ENCODE data around the gene OR4N2.
"Not testable (repeated sequence)": the region's sequence is repeated elsewhere in the genome, so short reads cannot be mapped to it uniquely, and the experiment has no call there.

The OR4N2 gene, protein sequence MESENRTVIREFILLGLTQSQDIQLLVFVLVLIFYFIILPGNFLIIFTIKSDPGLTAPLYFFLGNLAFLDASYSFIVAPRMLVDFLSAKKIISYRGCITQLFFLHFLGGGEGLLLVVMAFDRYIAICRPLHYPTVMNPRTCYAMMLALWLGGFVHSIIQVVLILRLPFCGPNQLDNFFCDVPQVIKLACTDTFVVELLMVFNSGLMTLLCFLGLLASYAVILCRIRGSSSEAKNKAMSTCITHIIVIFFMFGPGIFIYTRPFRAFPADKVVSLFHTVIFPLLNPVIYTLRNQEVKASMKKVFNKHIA

DNA sequence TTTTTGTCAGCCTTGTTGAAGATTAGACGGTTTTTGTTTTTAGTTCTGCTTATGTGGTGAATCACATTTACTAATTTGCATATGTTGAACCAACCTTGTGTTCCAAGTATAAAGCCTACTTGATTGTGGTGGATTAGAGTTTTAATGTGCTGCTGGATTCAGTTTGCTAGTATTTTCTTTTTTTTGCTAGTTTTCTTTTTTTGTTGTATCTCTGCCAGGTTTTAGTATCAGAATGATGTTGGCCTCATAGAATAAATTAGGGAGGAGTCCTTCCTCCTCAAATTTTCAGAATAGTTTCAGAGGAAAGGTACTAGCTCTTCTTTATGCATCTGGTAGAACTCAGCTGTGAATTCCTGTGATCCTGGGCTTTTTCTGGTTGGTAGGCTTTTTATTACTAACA is at the start of gene OR4N2:
Gene OR4N2 (plus strand): TSS at position 301 of the 400 bp plus-strand sequence. CDS start 23,679 bp downstream, outside the sequence.
- DNase-seq = not testable (repeated sequence)

DNA sequence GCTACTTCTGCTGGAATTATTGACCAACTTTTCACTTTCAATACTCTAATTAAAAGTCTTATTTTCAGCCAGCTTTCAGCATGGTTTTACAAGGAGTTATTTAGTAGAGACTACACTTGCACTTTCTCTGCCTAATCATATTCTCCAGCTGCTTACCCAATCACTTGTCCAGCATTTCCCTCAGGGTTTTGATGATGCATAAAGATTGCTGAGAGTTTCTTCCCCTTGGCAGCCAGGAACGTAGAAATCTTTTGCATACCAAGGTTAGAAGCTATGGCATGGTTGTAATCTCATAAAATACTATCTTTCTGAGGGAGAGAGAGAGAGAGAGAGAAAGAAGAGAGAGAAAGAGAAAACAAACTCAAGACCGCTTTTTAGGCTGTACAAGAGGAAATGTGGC is 49.4 kb upstream of the OR4N2 start:
- no peak for DNase-seq

DNA sequence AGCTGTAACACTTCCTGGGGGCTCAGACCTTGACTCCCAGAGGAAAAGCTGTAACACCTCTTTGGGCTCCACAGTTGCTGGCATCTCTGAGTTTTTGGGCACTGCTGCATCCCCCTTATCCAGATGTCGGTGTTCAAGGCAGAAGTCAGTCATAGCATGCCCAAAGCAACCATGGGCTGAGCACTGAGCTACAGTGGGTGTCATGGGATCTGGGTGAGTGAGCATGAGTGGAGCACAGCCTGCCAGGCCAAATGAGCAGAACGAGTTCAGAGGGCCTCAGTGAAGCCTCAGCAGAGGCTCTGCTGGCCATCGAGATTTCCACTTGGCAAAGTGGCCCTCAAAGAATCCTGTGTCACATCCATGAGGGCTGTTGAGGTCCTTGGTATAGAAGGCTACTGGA is 32.1 kb upstream of the OR4N2 start:
- not testable (repeated sequence) for DNase-seq

DNA sequence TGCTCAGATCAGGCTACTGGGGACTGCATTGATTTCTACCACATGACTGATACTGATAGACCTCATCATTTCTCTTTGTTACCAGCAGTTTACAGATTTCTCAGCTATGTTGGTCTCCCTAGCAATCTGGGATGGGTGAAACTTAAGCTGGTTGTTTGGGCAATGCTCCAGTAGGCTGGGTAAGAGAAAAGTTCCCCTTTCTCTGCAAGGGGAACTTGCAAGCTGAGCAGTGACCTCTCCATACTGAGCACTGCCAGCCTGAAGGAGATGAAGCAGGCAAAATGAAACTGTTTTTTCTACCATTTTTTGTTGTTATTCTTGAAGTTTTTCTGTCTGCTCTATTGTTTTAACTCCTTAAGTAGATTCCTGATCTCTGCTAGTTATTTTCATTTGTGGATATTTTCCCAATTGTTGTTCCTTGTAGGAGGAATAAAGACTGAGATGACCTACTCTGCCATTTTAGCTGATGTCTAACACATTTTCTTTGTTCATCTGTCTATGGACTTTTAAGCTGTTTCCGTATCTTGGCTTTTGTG is 31.6 kb upstream of the OR4N2 start:
- DNase-seq = no peak

DNA sequence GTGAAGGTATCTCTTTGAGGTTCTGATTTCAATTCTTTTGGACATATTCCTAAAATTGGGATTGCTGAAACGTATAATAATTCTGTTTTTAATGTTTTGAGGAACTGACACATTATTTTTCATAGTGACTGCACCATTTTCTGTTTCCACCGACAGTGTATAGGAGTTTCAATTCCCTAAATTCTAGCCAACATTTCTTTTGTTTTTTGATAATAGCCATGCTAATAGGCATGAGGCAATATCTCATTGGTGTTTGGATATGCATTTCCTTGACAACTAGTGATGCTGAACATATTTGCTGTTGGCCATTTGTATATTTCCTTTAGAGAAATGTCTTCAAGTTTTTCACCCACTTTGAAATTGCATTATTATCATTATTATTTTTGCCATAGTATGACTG is 31.1 kb upstream of the OR4N2 start:
- not testable (repeated sequence) for DNase-seq

DNA sequence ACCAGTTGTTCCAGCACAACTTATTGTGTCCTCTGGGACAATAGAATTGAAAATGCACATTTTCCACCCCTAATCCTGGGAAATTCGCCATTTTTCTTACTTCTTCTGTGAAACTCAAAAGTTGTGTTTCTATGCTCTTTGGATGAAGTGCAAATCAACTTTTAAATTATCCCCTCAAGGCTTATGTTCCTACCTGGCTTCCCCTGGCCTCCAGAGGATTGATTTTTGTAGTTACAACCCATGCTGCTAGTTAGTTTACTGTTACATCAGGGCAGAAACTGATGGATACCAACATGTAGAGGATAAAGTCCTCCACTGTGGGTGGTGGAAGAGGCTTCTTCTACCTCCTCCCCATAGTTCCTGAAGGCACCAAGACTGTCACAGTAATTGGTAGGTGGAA is 30.4 kb upstream of the OR4N2 start, which contains the start of gene OR4M1:
Gene OR4M1 (plus strand): TSS at position 301 of the 400 bp plus-strand sequence. CDS start 6,819 bp downstream, outside the sequence.
- DNase-seq = not testable (repeated sequence)

DNA sequence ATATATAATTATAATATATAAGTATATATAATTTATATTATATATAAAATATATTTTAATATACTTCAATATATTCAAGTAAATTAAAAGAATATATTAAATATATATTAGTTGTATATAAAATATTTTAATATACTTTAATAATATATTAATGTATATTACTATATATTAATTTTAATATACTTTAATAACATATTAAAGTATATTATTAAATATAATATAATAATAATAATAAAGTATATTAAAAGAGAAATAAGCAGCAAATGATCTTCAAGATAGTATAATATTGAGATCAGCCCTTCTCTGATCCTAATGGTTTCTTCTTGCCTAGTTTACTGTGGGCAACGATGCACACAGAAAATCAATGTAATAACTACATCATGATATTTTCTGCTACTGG is 28.0 kb upstream of the OR4N2 start:
- DNase-seq = no peak

DNA sequence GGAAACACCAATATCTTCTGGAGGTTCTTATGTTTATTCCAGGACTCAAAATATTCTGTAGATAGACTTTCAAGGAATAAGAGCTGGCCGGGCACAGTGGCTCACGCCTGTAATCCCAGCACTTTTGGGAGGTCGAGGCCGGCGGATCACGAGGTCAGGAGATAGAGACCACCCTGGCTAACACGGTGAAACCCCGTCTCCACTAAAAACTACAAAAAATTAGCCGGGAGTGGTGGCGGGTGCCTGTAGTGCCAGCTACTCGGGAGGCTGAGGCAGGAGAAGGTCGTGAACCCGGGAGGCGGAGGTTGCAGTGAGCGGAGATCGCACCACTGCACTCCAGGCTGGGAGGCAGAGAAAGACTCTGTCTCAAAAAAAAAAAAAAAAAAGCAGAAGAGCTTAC is 17.7 kb upstream of the OR4N2 start:
- not testable (repeated sequence) for DNase-seq

DNA sequence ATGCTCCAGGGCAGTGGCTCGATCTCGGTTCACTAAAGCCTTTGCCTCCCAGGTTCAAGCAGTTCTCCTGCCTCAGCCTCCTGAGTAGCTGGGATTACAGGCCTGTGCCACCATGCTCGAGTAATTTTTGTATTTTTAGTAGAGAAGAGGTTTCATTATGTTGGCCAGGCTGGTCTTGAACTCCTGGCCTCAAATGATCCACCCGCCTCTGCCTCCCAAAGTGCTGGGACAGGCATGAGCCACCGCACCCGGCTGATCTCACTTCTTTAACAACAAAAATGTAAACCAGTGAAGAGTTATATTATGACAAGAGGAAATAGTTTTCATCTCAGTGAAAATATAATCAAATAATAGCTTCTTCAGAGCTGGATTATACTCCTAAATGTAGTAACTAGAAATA is 16.3 kb upstream of the OR4N2 start:
- not testable (repeated sequence) for DNase-seq

DNA sequence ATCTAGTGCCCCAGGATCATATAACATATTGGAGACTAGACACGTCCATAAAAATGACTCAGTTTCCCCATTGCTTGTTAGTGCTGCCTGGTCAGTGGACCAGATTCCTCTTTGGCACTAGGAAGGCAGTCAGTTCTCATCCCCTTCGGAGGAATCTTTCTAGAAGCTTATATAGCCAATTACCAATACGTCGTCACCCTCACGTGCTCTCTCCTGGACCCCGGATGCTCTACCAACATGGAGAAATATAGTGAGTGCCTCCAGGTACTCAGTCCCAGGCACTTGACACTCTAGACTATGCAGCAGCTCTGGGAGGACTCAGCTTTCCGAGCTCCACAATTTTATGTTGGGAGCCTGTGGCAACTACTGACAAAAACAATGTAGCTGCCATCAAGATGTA is 15.4 kb upstream of the OR4N2 start:
- DNase-seq = not testable (repeated sequence)

DNA sequence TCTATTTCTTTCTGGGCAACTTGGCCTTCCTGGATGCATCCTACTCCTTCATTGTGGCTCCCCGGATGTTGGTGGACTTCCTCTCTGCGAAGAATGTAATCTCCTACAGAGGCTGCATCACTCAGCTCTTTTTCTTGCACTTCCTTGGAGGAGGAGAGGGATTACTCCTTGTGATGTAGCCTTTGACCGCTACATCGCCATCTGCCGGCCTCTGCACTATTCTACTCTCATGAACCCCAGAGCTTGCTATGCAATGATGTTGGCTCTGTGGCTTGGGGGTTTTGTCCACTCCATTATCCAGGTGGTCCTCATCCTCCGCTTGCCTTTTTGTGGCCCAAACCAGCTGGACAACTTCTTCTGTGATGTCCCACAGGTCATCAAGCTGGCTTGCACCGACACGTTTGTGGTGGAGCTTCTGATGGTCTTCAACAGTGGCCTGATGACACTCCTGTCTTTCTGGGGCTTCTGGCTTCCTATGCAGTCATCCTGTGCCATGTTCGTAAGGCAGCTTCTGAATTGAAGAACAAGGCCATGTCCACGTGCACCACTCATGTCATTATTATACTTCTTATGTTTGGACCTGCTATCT is 7.0 kb upstream of the OR4N2 start:
- not testable (repeated sequence) for DNase-seq

DNA sequence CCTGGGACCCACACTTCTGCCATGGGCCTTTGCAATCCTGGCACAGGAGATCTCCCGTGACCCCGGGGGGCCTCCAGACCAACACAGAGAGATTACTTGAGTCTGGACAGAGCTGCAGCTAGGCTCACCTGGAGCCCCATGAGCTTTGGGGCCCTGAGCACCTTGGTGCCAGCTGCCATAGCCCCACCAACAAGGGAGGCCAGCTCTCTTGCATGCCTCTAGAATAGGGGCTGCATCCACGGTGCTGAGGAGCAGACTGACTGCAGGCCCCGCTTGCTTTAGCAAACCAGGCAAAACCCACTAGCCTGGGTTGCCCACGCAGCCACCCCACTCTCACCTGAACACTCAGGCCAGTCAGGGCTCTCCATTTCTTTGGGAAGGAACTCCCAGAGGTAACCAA is 3.7 kb upstream of the OR4N2 start:
- no peak for DNase-seq

DNA sequence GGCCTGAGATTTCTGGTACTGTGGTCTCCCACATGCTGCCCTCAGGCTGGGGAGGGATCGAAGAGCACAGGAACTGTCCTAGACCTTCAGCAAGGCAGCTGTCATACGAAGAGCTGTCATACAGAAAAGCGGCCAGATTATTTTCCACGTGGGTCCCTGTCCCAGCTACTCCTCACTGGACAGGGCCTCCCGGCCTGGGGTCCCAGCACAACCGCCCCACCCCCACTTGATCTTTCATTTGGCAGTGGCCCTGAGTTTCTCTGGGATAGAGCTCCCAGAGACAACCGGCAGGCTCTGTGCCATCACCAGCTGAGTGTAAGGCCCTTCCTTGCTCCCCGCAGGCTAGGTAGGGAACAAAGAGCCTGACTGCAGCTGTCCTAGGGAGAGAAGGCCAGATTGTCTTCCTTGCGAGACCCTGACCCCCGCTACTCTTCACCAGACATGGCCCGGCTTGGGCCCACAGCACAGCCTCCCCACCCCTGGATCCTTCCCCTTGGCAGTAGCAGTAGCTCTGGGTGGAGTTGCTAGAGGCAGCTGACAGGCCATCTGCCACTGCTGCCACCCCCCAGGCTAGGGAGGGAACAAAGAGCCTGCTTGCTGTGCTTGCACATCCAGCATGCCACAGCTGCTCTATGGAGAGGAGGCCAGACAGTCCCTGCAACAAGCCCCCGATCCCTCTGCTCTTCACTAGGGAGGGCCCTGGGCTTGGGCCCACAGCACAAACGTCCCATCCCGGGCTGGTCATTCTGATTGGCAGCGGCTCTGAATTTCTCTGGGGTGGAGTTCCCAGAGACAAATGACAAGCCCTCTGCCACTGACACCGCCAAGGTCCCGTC is 3.1 kb upstream of the OR4N2 start:
- no peak for DNase-seq

DNA sequence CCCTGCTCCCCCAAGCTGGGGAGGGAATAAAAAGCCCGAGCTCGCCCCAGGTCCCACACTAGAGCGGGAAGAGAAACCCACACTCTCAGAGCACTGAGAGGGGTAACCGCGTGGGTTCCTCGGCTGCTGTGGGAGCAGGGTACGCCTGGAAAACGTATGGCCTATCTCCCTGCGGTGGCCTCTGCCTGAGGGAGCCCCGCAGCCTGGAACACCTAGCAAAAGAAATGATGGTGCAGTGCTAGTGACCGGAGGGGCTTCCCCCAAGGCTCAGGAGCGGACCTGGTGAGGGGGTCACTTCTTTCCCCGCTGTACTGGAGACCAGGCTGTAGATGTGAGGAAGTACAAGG is 2.5 kb upstream of the OR4N2 start:
- no peak for DNase-seq

DNA sequence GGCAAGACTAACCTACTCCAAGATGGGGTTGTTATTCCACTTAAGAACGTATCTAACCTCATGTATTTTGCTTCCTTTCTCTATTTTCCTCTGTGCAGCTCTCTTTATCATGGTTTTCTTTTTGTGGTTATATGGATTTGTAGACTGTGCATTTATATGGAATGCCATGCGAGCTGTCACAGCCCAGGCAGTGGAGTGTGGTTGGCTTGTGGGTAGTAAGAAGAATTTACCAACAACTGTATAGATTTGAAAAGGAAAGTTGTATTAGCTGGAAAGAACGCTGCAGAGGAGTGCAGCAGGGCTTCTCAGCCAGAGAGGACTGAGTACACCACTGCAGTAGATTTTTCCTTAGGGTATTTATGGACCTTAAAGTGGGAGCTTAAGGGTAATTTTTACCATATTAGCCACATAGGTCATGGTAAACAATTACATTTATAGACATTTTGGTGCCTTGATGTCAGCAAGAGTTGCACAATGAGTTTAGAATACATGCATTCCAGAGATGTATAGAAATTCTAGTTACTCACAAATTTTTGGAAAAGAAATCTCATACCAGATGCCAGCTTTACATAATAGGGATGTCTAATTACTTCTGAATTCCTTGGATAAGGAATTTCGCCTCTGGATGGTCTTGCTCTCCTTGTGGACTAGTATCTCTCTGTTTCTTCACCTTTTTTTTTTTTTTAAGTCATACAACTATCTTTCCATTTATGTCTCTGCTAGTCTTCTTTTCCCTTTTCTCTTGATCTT is 9.8 kb downstream of the OR4N2 start:
- not testable (repeated sequence) for DNase-seq

DNA sequence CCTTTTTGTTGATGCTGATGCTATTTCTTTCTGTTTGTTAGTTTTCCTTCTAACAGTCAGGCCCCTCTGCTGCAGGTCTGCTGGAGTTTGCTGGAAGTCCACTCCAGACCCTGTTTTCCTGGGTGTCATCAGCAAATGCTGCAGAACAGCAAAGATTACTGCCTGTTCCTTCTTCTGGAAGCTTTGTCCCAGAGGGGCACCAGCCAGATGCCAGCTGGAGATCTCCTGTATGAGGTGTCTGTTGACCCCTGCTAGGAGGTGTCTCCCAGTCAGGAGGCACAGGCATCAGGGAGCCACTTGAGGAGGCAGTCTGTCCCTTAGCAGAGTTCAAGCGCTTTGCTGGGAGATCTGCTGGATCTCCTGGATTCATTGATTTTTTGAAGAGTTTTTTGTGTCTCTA is 16.3 kb downstream of the OR4N2 start:
- not testable (repeated sequence) for DNase-seq

DNA sequence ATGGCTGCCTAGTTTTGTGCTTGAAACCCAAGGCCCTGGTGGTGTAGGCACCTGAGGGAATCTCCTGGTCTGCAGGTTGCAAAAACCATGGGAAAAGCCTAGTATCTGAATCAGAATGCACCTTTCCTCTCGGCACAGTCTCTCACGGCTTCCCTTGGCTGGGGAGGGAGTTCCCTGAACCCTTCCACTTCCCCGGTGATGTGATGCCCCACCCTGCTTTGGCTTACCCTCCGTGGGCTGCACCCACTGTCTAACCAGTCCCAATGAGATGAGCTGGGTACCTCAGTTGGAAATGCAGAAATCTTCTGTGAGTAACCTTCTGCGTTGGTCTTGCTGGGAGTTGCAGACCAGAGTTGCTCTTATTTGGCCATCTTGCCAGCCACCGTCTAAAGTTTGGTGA is 17.4 kb downstream of the OR4N2 start:
- DNase-seq = not testable (repeated sequence)

DNA sequence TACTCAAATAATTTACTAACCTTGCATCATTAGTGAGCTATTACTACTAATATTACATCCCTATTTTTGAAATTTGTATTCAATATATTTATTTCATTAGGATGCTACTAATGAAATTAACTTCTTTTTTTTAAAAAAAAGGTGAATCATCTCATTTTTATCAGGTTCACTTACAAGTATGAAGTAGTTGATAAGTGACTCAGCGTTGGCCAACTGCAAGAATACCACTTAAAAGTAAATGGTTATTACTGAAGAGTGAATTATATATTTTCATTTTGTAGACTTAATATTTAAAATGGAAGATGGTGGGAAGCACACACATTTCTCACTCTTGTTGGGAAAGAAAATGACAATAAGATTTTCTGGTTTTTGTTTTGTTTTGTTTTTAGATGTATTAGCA is 19.6 kb downstream of the OR4N2 start:
- DNase-seq = no peak

DNA sequence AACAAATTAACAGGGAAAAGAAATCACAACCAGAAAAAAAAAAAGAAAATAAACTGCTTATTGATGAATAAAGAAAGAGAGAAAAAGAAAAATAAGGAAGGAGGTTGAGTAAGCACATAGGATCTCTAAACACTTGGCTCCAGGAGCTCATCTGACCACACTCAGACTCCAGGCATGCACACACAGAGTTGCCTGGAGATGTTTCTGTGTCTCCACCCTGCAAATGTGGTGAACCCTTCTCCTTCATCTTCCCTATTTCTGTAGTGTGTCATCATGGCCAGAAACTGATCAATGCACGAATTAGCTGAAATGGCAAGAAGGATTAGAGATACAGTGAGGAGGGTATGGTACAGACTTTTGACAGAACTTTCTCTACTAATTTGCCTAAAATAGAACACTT is 20.2 kb downstream of the OR4N2 start:
- no peak for DNase-seq

DNA sequence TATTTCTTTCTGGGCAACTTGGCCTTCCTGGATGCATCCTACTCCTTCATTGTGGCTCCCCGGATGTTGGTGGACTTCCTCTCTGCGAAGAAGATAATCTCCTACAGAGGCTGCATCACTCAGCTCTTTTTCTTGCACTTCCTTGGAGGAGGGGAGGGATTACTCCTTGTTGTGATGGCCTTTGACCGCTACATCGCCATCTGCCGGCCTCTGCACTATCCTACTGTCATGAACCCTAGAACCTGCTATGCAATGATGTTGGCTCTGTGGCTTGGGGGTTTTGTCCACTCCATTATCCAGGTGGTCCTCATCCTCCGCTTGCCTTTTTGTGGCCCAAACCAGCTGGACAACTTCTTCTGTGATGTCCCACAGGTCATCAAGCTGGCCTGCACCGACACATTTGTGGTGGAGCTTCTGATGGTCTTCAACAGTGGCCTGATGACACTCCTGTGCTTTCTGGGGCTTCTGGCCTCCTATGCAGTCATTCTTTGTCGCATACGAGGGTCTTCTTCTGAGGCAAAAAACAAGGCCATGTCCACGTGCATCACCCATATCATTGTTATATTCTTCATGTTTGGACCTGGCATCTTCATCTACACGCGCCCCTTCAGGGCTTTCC is 24.2 kb downstream of the OR4N2 start:
- DNase-seq = not testable (repeated sequence)

DNA sequence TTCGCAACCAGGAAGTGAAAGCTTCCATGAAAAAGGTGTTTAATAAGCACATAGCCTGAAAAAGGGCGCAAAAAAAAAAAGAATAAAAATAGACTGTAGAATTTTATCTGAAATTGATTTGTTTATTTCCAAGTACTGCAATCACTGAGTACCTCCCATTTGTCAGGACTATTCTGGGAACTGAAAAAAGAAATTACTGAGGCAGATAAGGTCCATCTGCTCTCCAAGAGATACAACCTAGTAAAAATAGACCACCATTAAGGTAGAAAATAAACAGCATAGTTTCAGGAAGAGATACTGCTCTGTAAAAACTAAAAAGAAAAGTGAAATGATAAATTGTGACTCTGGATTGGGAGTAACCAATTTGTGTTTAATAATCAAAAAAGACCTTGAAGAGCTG is 24.7 kb downstream of the OR4N2 start:
- no peak for DNase-seq

DNA sequence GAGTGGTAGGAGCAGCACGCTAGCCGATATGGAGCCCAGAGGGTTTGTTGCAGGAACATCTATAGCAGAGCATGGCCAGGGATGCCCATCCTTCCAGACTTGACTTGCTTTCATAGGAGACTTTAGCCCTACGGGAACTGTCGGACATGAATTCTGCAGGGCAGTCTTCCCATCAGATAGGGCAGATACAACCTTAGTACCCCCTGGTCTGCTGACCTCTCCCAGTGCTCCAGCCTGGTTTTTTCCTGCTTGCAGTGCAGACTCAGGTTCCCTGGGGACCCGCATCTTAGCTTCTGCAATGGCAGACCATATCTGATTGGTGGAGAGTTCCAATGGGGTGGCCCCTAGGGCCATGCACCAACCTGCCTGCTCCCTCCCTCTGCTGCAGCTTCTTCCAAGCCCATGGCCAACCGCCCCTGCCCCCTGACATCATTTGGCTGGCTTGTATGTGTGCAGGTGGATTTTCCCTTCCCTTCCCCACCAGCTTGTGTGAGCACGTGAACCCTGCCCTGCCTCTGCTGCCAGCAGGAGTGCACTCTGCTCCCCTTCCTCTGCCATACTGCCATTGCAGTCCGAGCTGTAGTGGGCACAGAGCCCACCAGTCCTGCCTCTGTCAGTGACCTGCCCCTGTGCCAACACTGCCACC is 30.8 kb downstream of the OR4N2 start:
- DNase-seq = not testable (repeated sequence)
